Glutamatergic neuron (in vitro differentiated cells): ENCODE data around the gene SPATA31D3. TPM values are rescaled to one million over a fixed set of nuclear protein-coding genes. Genes with fewer than 3 reads are reported as not detected.

Experiments
- DNase-seq: peaks from one replicate; pipeline ENCODE4 v3.0.0; 2022
- H3K27ac Mint-ChIP-seq: one replicate; pipeline ENCODE4 v1.8.0; 2020; ENCODE audit warnings: mild to moderate bottlenecking, mixed read lengths, inconsistent platforms; ENCODE audit not compliant: unreplicated experiment
- H3K27me3 Mint-ChIP-seq: one replicate; pipeline ENCODE4 v1.8.0; 2020; ENCODE audit warnings: mild to moderate bottlenecking, moderate library complexity, mixed read lengths, inconsistent platforms; ENCODE audit not compliant: unreplicated experiment
- H3K36me3 Mint-ChIP-seq: one replicate; pipeline ENCODE4 v1.8.0; 2020; ENCODE audit warnings: mild to moderate bottlenecking, mixed read lengths, inconsistent platforms; ENCODE audit not compliant: unreplicated experiment
- H3K4me1 Mint-ChIP-seq: one replicate; pipeline ENCODE4 v1.8.0; 2020; ENCODE audit warnings: mild to moderate bottlenecking, low read depth, mixed read lengths, inconsistent platforms; ENCODE audit not compliant: unreplicated experiment
- H3K4me3 Mint-ChIP-seq: one replicate; pipeline ENCODE4 v1.8.0; 2020; ENCODE audit warnings: mild to moderate bottlenecking, mixed read lengths, inconsistent platforms; ENCODE audit not compliant: unreplicated experiment
- H3K9me3 Mint-ChIP-seq: one replicate; pipeline ENCODE4 v1.8.0; 2020; ENCODE audit warnings: mild to moderate bottlenecking, moderate library complexity, mixed read lengths, inconsistent platforms; ENCODE audit not compliant: unreplicated experiment
- CTCF ChIP-seq: fragments of 200-600 bp; sonication (generic); IDR thresholded peaks from one replicate; pipeline ENCODE4 v1.5.0; 2021; ENCODE audit not compliant: partially characterized antibody, unreplicated experiment
- total RNA-seq: library from RNA; stranded (reverse); fragmentation: NEBNext Ultra II Directional; extraction: Animal tissue kit (Norgen Biotek cat#: 25700); gene quantifications from one replicate; pipeline ENCODE4 v1.2.1, GENCODE V29; 2021; ENCODE audit not compliant: unreplicated experiment

The SPATA31D3 gene
- total RNA-seq, 1 donor from 2014 or later: not detected

- Mint-ChIP-seq H3K4me3 (no peak overlapping the region), H3K9me3 (no peaks in the 10 kb centered on the region), H3K27ac (no peak overlapping the region), H3K36me3 (no peaks in the 10 kb centered on the region), H3K27me3 (peaks cover 2% of the 10 kb centered on the region), H3K4me1 (no peaks in the 10 kb centered on the region)
- no peak for DNase-seq
- TF ChIP-seq CTCF: no peak
Measured at GRCh38 chr9:81993656-81994055, 50.4 kb downstream of the SPATA31D3 start.

Other genes with a start within 250 kb of the SPATA31D3 start
- gene SPATA31D4, start 15.1 kb upstream of the SPATA31D3 start, total RNA-seq: not detected
- not detected for gene SPATA31D1, start 45.3 kb downstream of the SPATA31D3 start, total RNA-seq